ENCODE results near the gene USP34.

DNA sequence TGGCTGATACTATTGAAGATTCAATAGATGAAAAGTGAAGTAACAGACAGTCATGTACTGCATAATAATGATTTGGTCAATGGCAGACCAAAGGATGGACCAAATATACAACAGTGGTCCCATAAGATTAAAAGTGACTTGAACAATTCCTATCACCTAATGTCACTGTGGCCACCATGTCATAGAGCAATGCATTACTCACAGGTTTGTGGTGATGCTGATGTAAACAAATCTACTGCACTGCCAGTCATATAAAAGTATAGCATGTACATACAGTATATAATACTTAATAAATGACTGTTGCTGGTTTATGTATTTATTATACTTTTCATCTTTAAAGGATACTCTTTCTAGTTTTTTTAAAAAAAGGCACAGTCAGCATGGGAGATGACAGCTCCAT, 99.9 kb downstream of the USP34 start:
- TF ChIP-seq, protein P1, sequence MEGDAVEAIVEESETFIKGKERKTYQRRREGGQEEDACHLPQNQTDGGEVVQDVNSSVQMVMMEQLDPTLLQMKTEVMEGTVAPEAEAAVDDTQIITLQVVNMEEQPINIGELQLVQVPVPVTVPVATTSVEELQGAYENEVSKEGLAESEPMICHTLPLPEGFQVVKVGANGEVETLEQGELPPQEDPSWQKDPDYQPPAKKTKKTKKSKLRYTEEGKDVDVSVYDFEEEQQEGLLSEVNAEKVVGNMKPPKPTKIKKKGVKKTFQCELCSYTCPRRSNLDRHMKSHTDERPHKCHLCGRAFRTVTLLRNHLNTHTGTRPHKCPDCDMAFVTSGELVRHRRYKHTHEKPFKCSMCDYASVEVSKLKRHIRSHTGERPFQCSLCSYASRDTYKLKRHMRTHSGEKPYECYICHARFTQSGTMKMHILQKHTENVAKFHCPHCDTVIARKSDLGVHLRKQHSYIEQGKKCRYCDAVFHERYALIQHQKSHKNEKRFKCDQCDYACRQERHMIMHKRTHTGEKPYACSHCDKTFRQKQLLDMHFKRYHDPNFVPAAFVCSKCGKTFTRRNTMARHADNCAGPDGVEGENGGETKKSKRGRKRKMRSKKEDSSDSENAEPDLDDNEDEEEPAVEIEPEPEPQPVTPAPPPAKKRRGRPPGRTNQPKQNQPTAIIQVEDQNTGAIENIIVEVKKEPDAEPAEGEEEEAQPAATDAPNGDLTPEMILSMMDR (IDR thresholded peaks at IDR 0.05; ENCODE audit: insufficient read depth, low read length) = no peak
- TF ChIP-seq POLR2AphosphoS5 (IDR thresholded peaks at IDR 0.05; ENCODE audit: low read depth) (no peak), GABPA (IDR thresholded peaks at IDR 0.05; ENCODE audit: low read depth) (no peak)
